OCI-LY7 (cell line): Measurements from ENCODE around the gene POR. TPM values are rescaled to one million over a fixed set of nuclear protein-coding genes. Genes with fewer than 3 reads are reported as not detected.
"Not testable (repeated sequence)": the region's sequence is repeated elsewhere in the genome, so short reads cannot be mapped to it uniquely, and the experiment has no call there.

Experiments used
- BruUV-seq: library from RNA; stranded (reverse); fragments of 400-500 nt; replicated peaks from 2 replicates; lab custom pipeline; 2021; lab: Mats Ljungman, UMichigan
- CTCF ChIA-PET: fragments of 300-600 bp; sonication (Branson Sonifier 250); formaldehyde crosslinking; loops from one replicate; lab custom pipeline; 2022; ENCODE audit warnings: antibody characterized with exemption; ENCODE audit not compliant: unreplicated experiment; lab: Charles Lee
- POLR2A ChIA-PET: fragments of 300-600 bp; sonication (Branson Sonifier 250); formaldehyde crosslinking; loops from one replicate; lab custom pipeline; 2022; ENCODE audit warnings: antibody characterized with exemption; lab: Charles Lee
- DNase-seq: peaks from one replicate; pipeline ENCODE4 v3.0.0-alpha.2; 2015; ENCODE audit warnings: low spot score
- H2AFZ ChIP-seq: fragments of 200-600 bp; sonication (generic), shearing (Covaris generic); 2 replicates; pipeline ENCODE4 v1.6.1; 2014; ENCODE audit warnings: mild to moderate bottlenecking, antibody characterized with exemption, low read length, moderate library complexity
- H3K27ac ChIP-seq: fragments of 200-600 bp; sonication (generic); 2 replicates; pipeline ENCODE4 v1.5.1; 2014; ENCODE audit warnings: mixed run types, low read depth, mild to moderate bottlenecking, moderate library complexity, low read length, inconsistent platforms; ENCODE audit not compliant: poor library complexity, severe bottlenecking
- H3K36me3 ChIP-seq: fragments of 200-600 bp; sonication (generic); 2 replicates; pipeline ENCODE4 v1.6.1; 2014; ENCODE audit warnings: mild to moderate bottlenecking, antibody characterized with exemption, low read length, moderate library complexity, mixed read lengths; ENCODE audit not compliant: insufficient read depth
- H3K4me1 ChIP-seq: fragments of 200-600 bp; sonication (generic); 2 replicates; pipeline ENCODE4 v1.5.1; 2014; ENCODE audit warnings: mild to moderate bottlenecking, low read length; ENCODE audit not compliant: insufficient read depth, poor library complexity, severe bottlenecking
- H3K4me2 ChIP-seq: fragments of 200-600 bp; sonication (generic); 2 replicates; pipeline ENCODE4 v1.6.1; 2014; ENCODE audit warnings: mild to moderate bottlenecking, low read length
- H3K4me3 ChIP-seq: fragments of 200-600 bp; sonication (generic); 2 replicates; pipeline ENCODE4 v1.5.1; 2014; ENCODE audit warnings: mild to moderate bottlenecking, low read depth, low read length; ENCODE audit not compliant: poor library complexity, severe bottlenecking
- H3K79me2 ChIP-seq: fragments of 200-600 bp; sonication (generic); 2 replicates; pipeline ENCODE4 v1.6.1; 2016; ENCODE audit warnings: low read depth, mild to moderate bottlenecking, low read length, moderate library complexity, mixed read lengths; ENCODE audit not compliant: insufficient read depth
- H3K9me2 ChIP-seq: fragments of 200-600 bp; sonication (generic); 2 replicates; pipeline ENCODE4 v1.6.1; 2016; ENCODE audit warnings: mild to moderate bottlenecking, low read length, mixed read lengths; ENCODE audit not compliant: insufficient read depth
- H3K9me3 ChIP-seq: fragments of 200-600 bp; sonication (generic); 2 replicates; pipeline ENCODE4 v1.6.1; 2014; ENCODE audit warnings: mild to moderate bottlenecking, mixed run types, low read length, mixed read lengths
- H4K20me1 ChIP-seq: fragments of 200-600 bp; sonication (generic); 2 replicates; pipeline ENCODE4 v1.6.1; 2014; ENCODE audit warnings: mild to moderate bottlenecking, antibody characterized with exemption, low read length, moderate library complexity, mixed read lengths; ENCODE audit not compliant: insufficient read depth
- CTCF ChIP-seq: fragments of 200-600 bp; sonication (generic); conservative IDR thresholded peaks from 2 replicates; pipeline ENCODE4 v1.5.1; 2014; ENCODE audit warnings: mild to moderate bottlenecking, antibody characterized with exemption, low read length, moderate library complexity, mixed read lengths
- EZH2phosphoT487 ChIP-seq: fragments of 200-600 bp; sonication (generic); IDR thresholded peaks from 2 replicates; pipeline ENCODE4 v1.6.1; 2018; ENCODE audit warnings: low read depth, borderline replicate concordance, mild to moderate bottlenecking, mixed run types, antibody characterized with exemption, low read length, moderate library complexity, mixed read lengths
- intact Hi-C: fragments of 100-400 bp; cut with micrococcal nuclease; formaldehyde crosslinking; loops from one replicate; pipeline ENCODE4 v1.10.0; 2022; ENCODE audit not compliant: unreplicated experiment
- total RNA-seq, 2 experiments: library from RNA; depleted of rRNA in 1 of 2; stranded (reverse); fragments of >200 nt in 1 of 2; shearing (Covaris generic) in 1 of 2; gene quantifications; 2 replicates each; pipeline ENCODE4 v1.2.3, GENCODE V29; 2014 to 2022

POR gene
- total RNA-seq, 2 experiments from 2014 or later: 41.5 to 45.2 TPM

- ChIA-PET CTCF (no interaction called here), POLR2A (interaction anchor here (0.6 kb wide), 1 partner anchor 297 kb away, joined by 3 read pairs; no protein-coding TSS in a partner anchor)
- no peaks in the 10 kb centered on the region for H4K20me1 ChIP-seq
- H3K4me3 ChIP-seq: no peak overlapping the region
- peaks cover 18% of the 10 kb centered on the region for H3K4me1 ChIP-seq
- no peak overlapping the region for H2AFZ ChIP-seq
- H3K9me2 ChIP-seq: no peaks in the 10 kb centered on the region
- intact Hi-C loops: no loop called here
- no peak for DNase-seq
- H3K79me2 ChIP-seq: peaks cover 9% of the 10 kb centered on the region; the same call in 1 of the 2 replicates
- H3K36me3 ChIP-seq: peaks cover 56% of the 10 kb centered on the region
- no peak overlapping the region for H3K4me2 ChIP-seq
- no peaks in the 10 kb centered on the region for H3K9me3 ChIP-seq
- TF ChIP-seq CTCF (no peak), EZH2phosphoT487 (no peak)
- no peak overlapping the region for H3K27ac ChIP-seq
- BruUV-seq: no TSS peak
Measured at GRCh38 chr7:75881436-75882095, 33.4 kb upstream of the POR start.

DNA sequence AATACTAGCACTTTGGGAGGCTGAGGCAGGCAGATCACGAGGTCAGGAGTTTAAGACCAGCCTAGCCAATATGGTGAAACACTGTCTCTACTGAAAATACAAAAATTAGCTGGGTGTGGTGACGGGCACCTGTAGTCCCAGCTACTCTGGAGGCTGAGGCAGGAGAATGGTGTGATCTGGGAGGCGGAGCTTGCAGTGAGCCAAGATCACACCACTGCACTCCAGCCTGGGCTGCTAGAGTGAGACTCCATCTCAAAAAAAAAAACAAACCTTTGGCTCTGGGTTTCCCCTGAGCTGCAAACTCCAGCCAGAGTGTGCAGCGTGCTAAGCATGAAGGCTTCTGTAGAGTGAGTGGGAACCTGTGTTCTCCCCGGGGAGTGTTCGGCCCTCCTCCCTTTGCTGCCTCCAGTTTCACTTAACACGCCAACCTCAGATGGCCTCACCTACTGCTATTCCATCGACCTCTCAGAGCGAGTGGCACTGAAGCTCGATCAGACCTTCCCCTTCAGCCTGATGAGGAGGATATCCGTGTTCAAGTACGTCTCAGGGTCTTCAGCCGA is 31.6 kb upstream of the POR start:
- CTCF ChIA-PET, BruUV-seq, H3K9me2 ChIP-seq, H4K20me1 ChIP-seq, H3K79me2 ChIP-seq, H3K4me2 ChIP-seq, DNase-seq, H2AFZ ChIP-seq, POLR2A ChIA-PET, H3K4me3 ChIP-seq, H3K27ac ChIP-seq, intact Hi-C loops, H3K9me3 ChIP-seq: not testable (repeated sequence)
- Histone ChIP-seq H3K36me3 (peaks cover 65% of the 10 kb centered on the region), H3K4me1 (peaks cover 14% of the 10 kb centered on the region)

DNA sequence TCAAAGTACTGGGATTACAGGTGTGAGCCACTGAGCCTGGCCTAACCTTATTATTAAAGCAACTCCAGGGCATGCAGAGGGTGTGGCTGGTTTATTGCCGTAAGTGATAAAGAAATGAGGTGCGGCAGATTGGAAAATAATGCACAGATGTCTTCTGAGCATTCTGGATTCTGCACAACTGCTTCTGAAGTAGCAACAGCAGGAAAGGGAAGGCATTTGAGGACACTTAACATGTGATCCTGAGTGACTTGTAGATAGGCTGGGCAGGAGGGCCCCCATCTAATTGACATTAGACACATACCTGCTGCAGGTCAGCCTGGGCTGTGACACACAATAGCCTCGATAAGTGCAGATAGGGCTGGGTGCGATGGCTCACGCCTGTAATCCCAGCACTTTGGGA is 30.5 kb upstream of the POR start:
- POLR2A ChIA-PET: no interaction called here
- intact Hi-C loops: no loop called here
- peaks cover 66% of the 10 kb centered on the region for H3K36me3 ChIP-seq

More for the DNA sequence above, 30.5 kb upstream of the POR start:
- Histone ChIP-seq H4K20me1 (no peaks in the 10 kb centered on the region), H3K79me2 (peaks cover 7% of the 10 kb centered on the region; the same call in 1 of the 2 replicates), H3K9me3 (no peaks in the 10 kb centered on the region), H3K4me2 (no peak overlapping the region), H3K9me2 (no peaks in the 10 kb centered on the region), H3K27ac (no peak overlapping the region), H2AFZ (no peak overlapping the region), H3K4me3 (no peak overlapping the region), H3K4me1 (peaks cover 10% of the 10 kb centered on the region)
- CTCF ChIA-PET: no interaction called here
- no peak for DNase-seq
- TF ChIP-seq EZH2phosphoT487 (no peak), CTCF (no peak)
- no TSS peak for BruUV-seq
